AG04449 (cell line): ENCODE results near the gene MTHFR.
A peak's percentile ranks its signal among the peaks of the same experiment; 100 is the strongest.

ENCODE experiments used
- CTCF ChIA-PET: fragments of 350-600 bp; formaldehyde crosslinking; extraction: SDS; loops from one replicate; lab custom pipeline; 2021; ENCODE audit warnings: antibody characterized with exemption; lab: Yijun Ruan, JAX
- POLR2A ChIA-PET: fragments of 400-600, 350-600 bp; formaldehyde crosslinking; extraction: SDS; loops from one replicate; lab custom pipeline; 2020; ENCODE audit warnings: antibody characterized with exemption, inconsistent platforms; lab: Yijun Ruan, JAX
- DNase-seq: peaks from one replicate; pipeline ENCODE4 v3.0.0-alpha.2; 2010; ENCODE audit warnings: low read depth, low spot score
- H3K4me3 ChIP-seq: 2 replicates; pipeline ENCODE4 v1.5.1; 2011; ENCODE audit warnings: low read depth, mild to moderate bottlenecking, control low read depth, low read length
- TF ChIP-seq, protein P1 (sequence below): IDR thresholded peaks from one replicate; pipeline ENCODE4 v1.5.1; 2011; ENCODE audit warnings: mild to moderate bottlenecking, moderate library complexity, low read length, control low read depth, inconsistent platforms; ENCODE audit not compliant: insufficient read depth; ENCODE audit errors: missing control alignments

The MTHFR gene

DNA sequence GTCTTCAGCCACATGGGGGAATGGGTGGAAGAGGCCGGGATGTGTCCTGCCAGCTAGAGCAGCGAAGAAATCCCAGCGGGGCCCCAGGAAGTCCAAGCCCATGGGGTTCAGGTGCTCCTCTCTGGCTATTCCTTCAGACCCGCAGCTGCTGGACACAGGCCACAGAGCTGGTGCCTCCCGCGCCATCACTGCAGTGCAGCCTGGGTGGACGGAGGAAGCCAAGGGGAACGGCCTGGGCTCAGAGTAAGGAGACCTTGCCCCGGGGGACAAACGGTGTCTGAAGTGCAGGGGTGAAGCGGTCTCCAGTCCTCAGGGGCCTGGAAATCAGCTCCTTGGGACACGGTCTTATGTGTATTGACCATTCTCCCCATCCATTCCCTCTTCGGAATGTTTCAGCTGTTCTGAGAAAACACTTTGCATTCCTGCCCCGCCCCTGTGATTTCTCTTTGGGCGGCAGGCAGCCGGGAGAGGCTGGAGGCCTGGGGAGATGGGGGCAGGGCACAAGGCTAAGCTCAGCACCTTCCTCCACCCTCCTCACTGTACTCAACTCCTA lies 18.4 kb downstream of the MTHFR start:
- ChIA-PET POLR2A (interaction anchor here (0.9 to 1.8 kb wide), 5 partner anchors 10 to 121 kb away, joined by 3 to 9 read pairs (median 4); no protein-coding TSS in a partner anchor), CTCF (interaction anchor here (0.9 to 2.1 kb wide), 6 partner anchors 9 to 123 kb away, joined by 3 to 13 read pairs (median 6); no protein-coding TSS in a partner anchor)
- DNase-seq = no peak
- TF ChIP-seq, protein P1, sequence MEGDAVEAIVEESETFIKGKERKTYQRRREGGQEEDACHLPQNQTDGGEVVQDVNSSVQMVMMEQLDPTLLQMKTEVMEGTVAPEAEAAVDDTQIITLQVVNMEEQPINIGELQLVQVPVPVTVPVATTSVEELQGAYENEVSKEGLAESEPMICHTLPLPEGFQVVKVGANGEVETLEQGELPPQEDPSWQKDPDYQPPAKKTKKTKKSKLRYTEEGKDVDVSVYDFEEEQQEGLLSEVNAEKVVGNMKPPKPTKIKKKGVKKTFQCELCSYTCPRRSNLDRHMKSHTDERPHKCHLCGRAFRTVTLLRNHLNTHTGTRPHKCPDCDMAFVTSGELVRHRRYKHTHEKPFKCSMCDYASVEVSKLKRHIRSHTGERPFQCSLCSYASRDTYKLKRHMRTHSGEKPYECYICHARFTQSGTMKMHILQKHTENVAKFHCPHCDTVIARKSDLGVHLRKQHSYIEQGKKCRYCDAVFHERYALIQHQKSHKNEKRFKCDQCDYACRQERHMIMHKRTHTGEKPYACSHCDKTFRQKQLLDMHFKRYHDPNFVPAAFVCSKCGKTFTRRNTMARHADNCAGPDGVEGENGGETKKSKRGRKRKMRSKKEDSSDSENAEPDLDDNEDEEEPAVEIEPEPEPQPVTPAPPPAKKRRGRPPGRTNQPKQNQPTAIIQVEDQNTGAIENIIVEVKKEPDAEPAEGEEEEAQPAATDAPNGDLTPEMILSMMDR = no peak
- H3K4me3 ChIP-seq = no peak overlapping the region

DNA sequence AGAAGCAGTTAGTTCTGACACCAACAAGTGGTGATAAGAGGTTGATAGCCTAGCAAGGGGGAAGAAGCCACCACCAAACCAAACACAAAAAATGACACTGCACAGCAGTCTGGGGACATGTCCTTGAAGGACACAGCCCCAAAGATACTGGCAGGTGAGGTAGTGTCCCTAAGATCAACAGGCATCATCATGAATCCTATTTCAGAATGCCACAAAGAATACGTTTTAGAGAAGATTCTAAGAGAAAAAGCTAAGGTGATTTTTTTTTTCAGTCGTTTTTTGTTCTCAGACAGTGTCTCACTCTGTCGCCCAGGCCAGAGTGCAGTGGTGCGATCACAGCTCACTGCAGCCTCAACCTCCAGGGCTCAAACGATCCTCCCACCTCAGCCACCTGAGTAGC lies 19.6 kb downstream of the MTHFR start:
- TF ChIP-seq, protein P1 = no peak
- no peak for DNase-seq
- H3K4me3 ChIP-seq = no peak overlapping the region
- ChIA-PET CTCF (interaction anchor here (0.6 to 2.2 kb wide), 8 partner anchors 10 to 133 kb away, joined by 3 to 18 read pairs (median 6); no protein-coding TSS in a partner anchor), POLR2A (interaction anchor here (0.6 kb wide), 1 partner anchor 473 kb away, joined by 3 read pairs; no protein-coding TSS in a partner anchor)

DNA sequence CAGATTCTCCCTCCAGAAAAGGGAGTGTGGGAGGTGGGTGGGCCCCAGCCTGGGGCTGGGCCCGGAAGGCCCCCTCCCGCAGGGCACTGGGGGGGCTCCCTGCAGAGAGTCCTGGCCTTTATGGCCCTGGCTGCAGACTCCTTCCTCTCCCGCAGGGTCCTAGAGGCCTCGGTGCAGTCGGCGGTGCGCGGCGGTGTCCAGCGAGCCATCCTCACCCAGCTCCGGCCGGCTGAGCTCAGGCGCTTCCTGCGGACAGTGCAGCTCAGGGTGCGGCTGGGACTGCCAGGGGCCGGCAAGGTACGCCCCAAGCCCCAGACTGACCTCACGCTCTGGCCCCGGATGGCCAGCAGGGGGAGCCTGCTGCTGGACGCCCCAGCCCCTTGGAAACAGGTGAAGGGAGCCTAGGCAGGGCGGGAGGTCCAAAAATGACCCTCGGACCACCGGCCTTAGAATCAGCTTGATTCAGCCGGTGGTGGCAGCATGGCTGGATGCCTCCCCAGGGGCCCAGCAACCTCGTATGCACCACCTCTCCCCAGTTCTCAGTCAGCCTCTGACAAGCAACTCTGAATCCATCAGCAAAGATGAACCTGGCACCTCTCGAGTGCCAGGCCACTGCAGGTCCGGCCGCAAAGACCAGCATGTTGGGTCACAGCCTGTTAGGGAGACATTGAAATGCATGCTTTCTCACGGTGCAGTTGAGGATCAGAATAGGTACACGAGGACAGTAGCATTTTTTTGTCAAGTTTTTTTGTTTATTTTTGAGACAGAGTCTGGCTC lies 20.6 kb downstream of the MTHFR start:
- ChIA-PET POLR2A (no interaction called here), CTCF (interaction anchor here (0.9 to 2.2 kb wide), 10 partner anchors 8 to 132 kb away, joined by 3 to 18 read pairs (median 5); no protein-coding TSS in a partner anchor)
- DNase-seq = no peak
- TF ChIP-seq, protein P1 = peak; percentile 84
- H3K4me3 ChIP-seq = peak overlapping the region; percentile 39

DNA sequence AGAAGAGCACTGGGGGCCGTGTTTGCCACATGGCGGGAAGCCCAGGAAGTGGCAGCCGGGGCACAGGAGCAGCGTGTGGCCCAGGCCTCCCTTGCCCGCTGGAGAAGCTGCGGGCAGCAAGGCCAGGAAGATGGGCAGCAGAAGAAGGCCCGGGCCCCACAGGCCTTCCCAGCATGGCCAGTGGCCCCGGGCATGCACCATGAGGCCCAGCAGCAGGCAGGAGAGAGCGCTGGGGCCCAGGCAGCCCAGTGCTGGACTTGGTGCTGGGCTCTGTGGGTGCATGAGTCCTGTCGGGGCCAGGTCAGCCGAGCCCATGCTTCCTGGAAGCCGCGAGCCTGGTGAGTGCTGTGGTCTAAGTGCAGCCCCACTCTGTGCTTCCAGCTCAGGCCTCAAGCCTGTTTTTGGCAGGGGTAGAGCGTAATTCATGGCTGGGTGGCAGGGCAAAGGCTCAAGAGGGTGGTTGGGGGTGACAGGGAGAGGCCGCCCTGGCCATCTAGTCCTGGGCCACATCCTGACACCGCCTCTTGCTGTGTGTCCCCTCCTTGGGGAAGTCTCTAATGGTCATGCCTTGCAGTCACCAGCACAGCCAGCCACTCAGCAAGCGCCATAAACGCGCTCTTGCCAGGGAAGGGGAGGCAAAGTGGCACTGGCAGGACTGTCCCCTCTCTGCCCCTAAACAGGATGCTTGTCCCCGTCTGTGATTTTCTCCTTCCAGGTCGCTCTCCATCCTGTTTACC lies 21.3 kb downstream of the MTHFR start:
- ChIA-PET POLR2A (no interaction called here), CTCF (interaction anchor here (1.2 to 2.2 kb wide), 7 partner anchors 9 to 47 kb away, joined by 4 to 18 read pairs (median 5); no protein-coding TSS in a partner anchor)
- no peak for DNase-seq
- H3K4me3 ChIP-seq = no peak overlapping the region; the same call in 1 of the 2 replicates
- TF ChIP-seq, protein P1 = no peak

DNA sequence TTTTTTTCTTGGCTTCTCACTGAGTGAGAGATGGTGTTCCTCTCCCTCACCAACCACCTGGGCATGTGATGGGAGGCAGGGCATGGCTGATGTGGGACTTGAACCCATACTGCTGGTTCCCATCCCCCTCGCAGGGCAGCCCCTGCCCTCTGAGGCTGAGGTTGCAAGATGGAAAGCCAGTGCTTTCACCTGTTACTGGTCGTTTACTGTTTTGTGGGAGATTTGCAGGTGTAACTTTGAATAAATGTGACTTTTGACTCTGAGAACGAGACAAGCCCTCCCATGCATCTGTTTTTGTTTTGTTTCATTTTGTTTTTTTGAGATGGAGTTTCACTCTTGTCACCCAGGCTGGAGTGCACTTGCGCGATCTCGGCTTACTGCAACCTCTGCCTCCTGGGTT lies 22.2 kb downstream of the MTHFR start:
- TF ChIP-seq, protein P1 = no peak
- ChIA-PET CTCF (no interaction called here), POLR2A (no interaction called here)
- H3K4me3 ChIP-seq = no peak overlapping the region
- DNase-seq = no peak
